B cell (primary cell): ENCODE measurements around the gene TGFBR2. TPM values are rescaled to one million over a fixed set of nuclear protein-coding genes. Genes with fewer than 3 reads are reported as not detected.

Experiments
- ATAC-seq: fragments of 200-7000 bp; cut with Tn5 transposase; one replicate; pipeline ENCODE4 v1.10.0; 2021; ENCODE audit warnings: low read depth, mild to moderate bottlenecking, moderate number of reproducible peaks, moderate library complexity
- CTCF ChIA-PET: fragments of 350-600 bp; sonication (Branson Sonifier 250); formaldehyde crosslinking; loops from one replicate; lab custom pipeline; 2021; ENCODE audit warnings: antibody characterized with exemption, inconsistent platforms; lab: Charles Lee
- POLR2A ChIA-PET: fragments of 350-600 bp; sonication (Branson Sonifier 250); formaldehyde crosslinking; loops from one replicate; lab custom pipeline; 2021; ENCODE audit warnings: antibody characterized with exemption; lab: Charles Lee
- DNase-seq: peaks from one replicate; pipeline ENCODE4 v3.0.0; 2013
- H2AFZ ChIP-seq: 2 replicates; pipeline ENCODE4 v1.6.1; 2012; ENCODE audit warnings: mild to moderate bottlenecking, low read depth, low read length; ENCODE audit not compliant: insufficient read depth, poor library complexity, severe bottlenecking
- H3K27ac ChIP-seq, 2 donors: 1 replicate in 1 of 2; 2 replicates in 1 of 2; pipeline ENCODE4 v1.5.1; 2012 to 2013; ENCODE audit warnings: low read length in 2 of 2, mild to moderate bottlenecking in 2 of 2, moderate library complexity in 1 of 2
- H3K27me3 ChIP-seq, 4 experiments: fragments of 200-600 bp in 1 of 4; sonication (generic) in 1 of 4; replicated peaks in 1 of 4; 1 replicate in 2 of 4; 2 replicates in 2 of 4; pipeline versions ENCODE4 v1.6.1 to v1.7.0; 2013 to 2016; ENCODE audit warnings: low read length in 3 of 4, mild to moderate bottlenecking in 2 of 4, mixed read lengths in 1 of 4, moderate library complexity in 1 of 4; ENCODE audit not compliant: insufficient read depth in 4 of 4, control insufficient read depth in 3 of 4; ENCODE audit errors: control extremely low read depth in 1 of 4
- H3K36me3 ChIP-seq, 2 experiments: replicated peaks in 1 of 2; 1 replicate in 1 of 2; 2 replicates in 1 of 2; pipeline versions ENCODE4 v1.6.1 to v1.7.1; 2013; ENCODE audit warnings: low read length in 1 of 2; ENCODE audit not compliant: insufficient read depth in 2 of 2, control insufficient read depth in 1 of 2; ENCODE audit errors: control extremely low read depth in 1 of 2, extremely low read depth in 1 of 2
- H3K4me1 ChIP-seq, 2 donors: fragments of 200-600 bp in 1 of 2; sonication (generic) in 1 of 2; 1 replicate in 1 of 2; 2 replicates in 1 of 2; pipeline versions ENCODE4 v1.5.1 to v1.6.1; 2013 to 2017; ENCODE audit warnings: low read length in 2 of 2; ENCODE audit not compliant: control insufficient read depth in 2 of 2, insufficient read depth in 2 of 2
- H3K4me2 ChIP-seq: replicated peaks from 2 replicates; pipeline ENCODE3; 2012; ENCODE audit warnings: mild to moderate bottlenecking, low read depth, low read length; ENCODE audit not compliant: poor library complexity, severe bottlenecking
- H3K4me3 ChIP-seq, 5 experiments: fragments of 200-600 bp in 1 of 5; sonication (generic) in 1 of 5; 1 replicate in 3 of 5; 2 replicates in 2 of 5; pipeline versions ENCODE4 v1.5.1 to v1.7.0; 2011 to 2016; ENCODE audit warnings: low read length in 4 of 5, mild to moderate bottlenecking in 4 of 5, low read depth in 2 of 5, control low read depth in 1 of 5, moderate library complexity in 1 of 5; ENCODE audit not compliant: insufficient read depth in 1 of 5; ENCODE audit errors: control extremely low read depth in 1 of 5, extremely low read depth in 1 of 5
- H3K79me2 ChIP-seq: fragments of 200-600 bp; sonication (generic); one replicate; pipeline ENCODE4 v1.6.0; 2016; ENCODE audit warnings: low read length; ENCODE audit not compliant: control insufficient read depth, insufficient read depth
- H3K9ac ChIP-seq: fragments of 200-600 bp; sonication (generic); 2 replicates; pipeline ENCODE4 v1.6.1; 2017; ENCODE audit warnings: mild to moderate bottlenecking, low read length, moderate library complexity
- H3K9me3 ChIP-seq, 3 donors: one replicate each; pipeline versions ENCODE4 v1.6.1 to v1.7.1; 2013; ENCODE audit warnings: low read length in 2 of 3; ENCODE audit not compliant: control insufficient read depth in 2 of 3, insufficient read depth in 1 of 3; ENCODE audit errors: control extremely low read depth in 1 of 3
- H4K20me1 ChIP-seq: 2 replicates; pipeline ENCODE4 v1.6.0; 2012; ENCODE audit warnings: mild to moderate bottlenecking, low read length; ENCODE audit not compliant: insufficient read depth, control insufficient read depth, poor library complexity, severe bottlenecking
- H3K27ac Mint-ChIP-seq: one replicate; pipeline ENCODE4 v1.8.0; 2021; ENCODE audit warnings: mixed read lengths
- H3K27me3 Mint-ChIP-seq: one replicate; pipeline ENCODE4 v1.8.0; 2021; ENCODE audit warnings: mixed read lengths
- H3K4me1 Mint-ChIP-seq: one replicate; pipeline ENCODE4 v1.8.0; 2021; ENCODE audit warnings: mixed read lengths
- H3K4me3 Mint-ChIP-seq: one replicate; pipeline ENCODE4 v1.8.0; 2021; ENCODE audit warnings: mixed read lengths
- H3K9me3 Mint-ChIP-seq: one replicate; pipeline ENCODE4 v1.8.0; 2022; ENCODE audit warnings: mixed read lengths; ENCODE audit not compliant: insufficient read depth
- CTCF ChIP-seq: fragments of 200-600 bp; IDR thresholded peaks from one replicate; pipeline ENCODE4 v1.8.0; 2022; ENCODE audit warnings: antibody characterized with exemption, mild to moderate bottlenecking
- EZH2 ChIP-seq: IDR thresholded peaks from 2 replicates; pipeline ENCODE4 v1.6.1; 2012; ENCODE audit warnings: borderline replicate concordance, low read depth, mild to moderate bottlenecking, moderate library complexity, low read length; ENCODE audit not compliant: insufficient read depth, poor library complexity, severe bottlenecking
- WGBS: methylation state at CpG from one replicate; pipeline ENCODE4 v1.1.5; 2013; ENCODE audit warnings: missing lambda C conversion rate; ENCODE audit not compliant: insufficient coverage; 5-methylcytosine and 5-hydroxymethylcytosine counted together
- intact Hi-C: fragments of 100-400 bp; cut with micrococcal nuclease; formaldehyde crosslinking; loops from one replicate; pipeline ENCODE4 v1.10.0; 2022
- polyA plus RNA-seq: library from polyadenylated mRNA; depleted of rRNA; stranded (reverse); fragments of >200 nt; gene quantifications from 2 replicates; pipeline ENCODE4 v1.2.3, GENCODE V29; 2012
- total RNA-seq, 2 donors: library from RNA; stranded (reverse); fragments of 120-200 nt in 1 of 2; gene quantifications; 1 replicate in 1 of 2; 2 replicates in 1 of 2; pipeline versions ENCODE4 v1.2.3 to v1.2.4, GENCODE V29; 2013 to 2022

Gene TGFBR2
- total and polyA plus RNA-seq, 2 donors (not counting 1 experiment from before 2014, with no cell fraction given) = 68.7 to 189 TPM

- CTCF ChIA-PET = interaction anchor here (1.3 kb wide), 1 partner anchor 101 kb away, joined by 4 read pairs; no protein-coding TSS in a partner anchor
- POLR2A ChIA-PET = interaction anchor here (1.8 kb wide), 1 partner anchor 101 kb away, joined by 5 read pairs; no protein-coding TSS in a partner anchor
- no peaks in the 10 kb centered on the region for H3K27me3 Mint-ChIP-seq
- Histone ChIP-seq H3K27me3 (no peaks in the 10 kb centered on the region), H3K79me2 (peaks cover 55% of the 10 kb centered on the region), H3K4me1 (peaks cover 61 to 66% of the 10 kb centered on the region in 2 donors), H3K27ac (peak overlapping the region; percentile 94 to 95), H3K36me3 (no peaks in the 10 kb centered on the region), H3K4me3 (peak overlapping the region in 2 of 5 experiments; percentile 30 to 32), H2AFZ (peak overlapping the region; percentile 51), H3K9ac (peak overlapping the region; percentile 33), H4K20me1 (no peaks in the 10 kb centered on the region), H3K4me2 (peak overlapping the region; percentile 90), H3K9me3 (peaks cover 0 to 4% (median 0%) of the 10 kb centered on the region in 3 donors)
- no CpG with 5 or more reads among the region's 3 CpGs for WGBS
- peak; percentile 11 for ATAC-seq
- peaks cover 70% of the 10 kb centered on the region for H3K4me1 Mint-ChIP-seq
- H3K4me3 Mint-ChIP-seq = peak overlapping the region; percentile 91
- H3K9me3 Mint-ChIP-seq = no peaks in the 10 kb centered on the region
- peak; percentile 76 for DNase-seq
- intact Hi-C loops = loop anchor here (2.0 to 10.0 kb wide), 4 partner anchors 101 to 621 kb away; no protein-coding TSS in a partner anchor
- peak overlapping the region; percentile 90 for H3K27ac Mint-ChIP-seq
- TF ChIP-seq EZH2 (no peak), CTCF (no peak)
Measured at GRCh38 chr3:30604093-30604492, 2.3 kb upstream of the TGFBR2 start.

GRCh38 chr3:30604558-30604957 is 1.8 kb upstream of the TGFBR2 start:
- DNase-seq (no peak), ATAC-seq (no peak)
- Mint-ChIP-seq H3K9me3 (no peaks in the 10 kb centered on the region), H3K4me1 (peaks cover 67% of the 10 kb centered on the region), H3K27ac (peak overlapping the region; percentile 90), H3K4me3 (peak overlapping the region; percentile 91), H3K27me3 (no peaks in the 10 kb centered on the region)
- Histone ChIP-seq H3K79me2 (peaks cover 60% of the 10 kb centered on the region), H2AFZ (peak overlapping the region; percentile 51), H4K20me1 (no peaks in the 10 kb centered on the region), H3K4me3 (peak overlapping the region in 3 of 5 experiments; percentile 17 to 32 (median 30)), H3K27ac (peak overlapping the region; percentile 94 to 95), H3K4me1 (peaks cover 57 to 66% of the 10 kb centered on the region in 2 donors), H3K27me3 (no peaks in the 10 kb centered on the region), H3K9me3 (peaks cover 0 to 4% (median 0%) of the 10 kb centered on the region in 3 donors), H3K36me3 (no peaks in the 10 kb centered on the region), H3K4me2 (peak overlapping the region; percentile 90), H3K9ac (peak overlapping the region; percentile 33)
- TF ChIP-seq CTCF (no peak), EZH2 (no peak)
- ChIA-PET POLR2A (interaction anchor here (1.8 kb wide), 1 partner anchor 102 kb away, joined by 5 read pairs; no protein-coding TSS in a partner anchor), CTCF (interaction anchor here (0.9 to 1.3 kb wide), 2 partner anchors 88 to 102 kb away, joined by 4 read pairs; no protein-coding TSS in a partner anchor)
- WGBS = 21% methylated on average over 4 of the region's 5 CpGs
- intact Hi-C loops = loop anchor here (2.0 to 10.0 kb wide), 4 partner anchors 102 to 620 kb away; no protein-coding TSS in a partner anchor
